Heart left ventricle (tissue), 16 donors: ENCODE measurements around the gene LRRC28. TPM values are rescaled to one million over a fixed set of nuclear protein-coding genes. Genes with fewer than 3 reads are reported as not detected.

Experiments used
- ATAC-seq, 4 donors: fragments of 200-7000 bp; cut with Tn5 transposase; one replicate each; pipeline ENCODE4 v1.9.1; 2020 to 2022; ENCODE audit warnings: moderate library complexity in 4 of 4, mild to moderate bottlenecking in 3 of 4, moderate number of reproducible peaks in 1 of 4
- DNase-seq, 5 donors: peaks; one replicate each; pipeline ENCODE4 v3.0.0-alpha.2; 2020
- H3K27ac ChIP-seq, 12 donors: fragments of 200-600 bp; sonication (generic) in 4 of 12; one replicate each; pipeline versions ENCODE4 v1.5.0 to v1.8.0; 2016 to 2022; ENCODE audit warnings: mild to moderate bottlenecking in 2 of 12
- H3K27me3 ChIP-seq, 9 donors: fragments of 200-600 bp; sonication (generic) in 2 of 9; one replicate each; pipeline versions ENCODE4 v1.5.1 to v1.8.0; 2016 to 2022; ENCODE audit warnings: mild to moderate bottlenecking in 3 of 9
- H3K36me3 ChIP-seq, 9 donors: fragments of 200-600 bp; sonication (generic) in 2 of 9; one replicate each; pipeline versions ENCODE4 v1.5.0 to v1.8.0; 2018 to 2022; ENCODE audit warnings: mild to moderate bottlenecking in 2 of 9
- H3K4me1 ChIP-seq, 12 donors: fragments of 200-600 bp; sonication (generic) in 4 of 12; one replicate each; pipeline versions ENCODE4 v1.5.0 to v1.8.0; 2016 to 2022; ENCODE audit warnings: mild to moderate bottlenecking in 3 of 12
- H3K4me3 ChIP-seq, 12 donors: fragments of 200-600 bp; sonication (generic) in 4 of 12; one replicate each; pipeline versions ENCODE4 v1.5.0 to v1.8.0; 2017 to 2022; ENCODE audit warnings: mild to moderate bottlenecking in 9 of 12, moderate library complexity in 4 of 12
- H3K9me3 ChIP-seq, 12 donors: fragments of 200-600 bp; sonication (generic) in 4 of 12; one replicate each; pipeline versions ENCODE4 v1.5.0 to v1.8.0; 2016 to 2022; ENCODE audit warnings: mild to moderate bottlenecking in 1 of 12
- CTCF ChIP-seq, 12 donors: fragments of 200-600 bp; sonication (generic) in 4 of 12; IDR thresholded peaks; one replicate each; pipeline versions ENCODE4 v1.5.0 to v1.8.0; 2018 to 2022; ENCODE audit warnings: antibody characterized with exemption in 12 of 12, mild to moderate bottlenecking in 5 of 12
- POLR2A ChIP-seq, 2 donors: fragments of 450-650 bp; IDR thresholded peaks; one replicate each; pipeline ENCODE4 v1.6.1; 2017; ENCODE audit warnings: antibody characterized with exemption in 2 of 2, mild to moderate bottlenecking in 2 of 2, moderate library complexity in 2 of 2
- WGBS, 4 donors: extraction: QIAGEN DNeasy Blood & Tissue Kit in 2 of 4; methylation state at CpG; one replicate each; pipeline versions ENCODE4 v1.1.5 to v1.1.7; 2013 to 2018; 5-methylcytosine and 5-hydroxymethylcytosine counted together
- intact Hi-C, 10 donors: fragments of 100-400 bp; cut with DNase I; formaldehyde crosslinking; loops; one replicate each; pipeline versions ENCODE4 v1.11.1 to v1.14.2; 2022
- polyA plus RNA-seq, 2 donors: library from polyadenylated mRNA; stranded (reverse); fragments of 200-250 nt; gene quantifications; one replicate each; pipeline ENCODE4 v1.2.3, GENCODE V29; 2013
- total RNA-seq, 9 donors: library from RNA; depleted of rRNA in 2 of 9; stranded (reverse); fragments of >200 nt in 2 of 9; fragmentation: NEBNext Ultra II Directional in 3 of 9; extraction: Animal tissue kit (Norgen Biotek cat#: 25700) in 3 of 9; gene quantifications; one replicate each; pipeline versions ENCODE4 v1.1.0 to v1.2.4, GENCODE V29; 2016 to 2023
- donor health status: ischemic (EF 13 %, LVEDD 7.1; RV severe dilation, severe dysfunction).
- donor health status: healthy with polysubstance abuse.
- donor health status: DM: no; HTN: yes; CAD: no.
- donor health status: DM: no; HTN: no; CAD: no.
- donor health status: ischemic (EF 25% LVEDD 6.9; RV normal size, moderate dysfunction).
- donor health status: ischemic (EF 25% LVEDD 5.7; RV mildly dilated, moderate dysfunction).
- donor health status: healthy.
- donor health status: DM: yes; HTN: yes; CAD: no.
- donor health status: ischemic (EF 35%, LVEDD 5.7; RV mildly dilated, moderate dysfunction).
- donor health status: nonischemic (EF 11% LVEDD 7.7; RV severe dilation, severe dysfunction).
- donor health status: DM: yes; HTN: yes; CAD: no.
- donor health status: PGD.
- donor health status: ischemic (EF 29% LVEDD 5.4; RV normal size, mild dysfunction).
- donor health status: nonischemic (EF 23%, LVEDD 6.1; RV moderate dilation, normal function).

The LRRC28 gene
- total and polyA plus RNA-seq, 11 donors = 5.1 to 28.6 (median 20.1) TPM

- Histone ChIP-seq H3K4me1 (peaks cover 0 to 35% (median 22%) of the 10 kb centered on the region in 12 donors), H3K27me3 (no peaks in the 10 kb centered on the region), H3K4me3 (no peak overlapping the region), H3K9me3 (no peaks in the 10 kb centered on the region), H3K36me3 (no peaks in the 10 kb centered on the region), H3K27ac (no peak overlapping the region)
- DNase-seq = no peak
- 92 to 97% (median 96%) methylated on average over 6 of the region's 6 CpGs for WGBS, 4 donors
- ATAC-seq = no peak
- intact Hi-C loops = loop anchor here in 2 of 10 donors (5.0 to 10.0 kb wide), 2 partner anchors 73 to 150 kb away; no protein-coding TSS in a partner anchor
- TF ChIP-seq CTCF (IDR thresholded peaks at IDR 0.05) (no peak), POLR2A (IDR thresholded peaks at IDR 0.05) (no peak)
These were observed 160.8 kb downstream of the LRRC28 start for GRCh38 chr15:99412082-99412481.

GRCh38 chr15:99412626-99413025, 161.3 kb downstream of the LRRC28 start:
- DNase-seq = no peak
- H3K9me3 ChIP-seq = no peaks in the 10 kb centered on the region

GRCh38 chr15:99413955-99414754, 162.9 kb downstream of the LRRC28 start:
- DNase-seq (no peak), ATAC-seq (no peak)
- 88 to 96% (median 92%) methylated on average over 9 to 21 of the region's 21 CpGs for WGBS, 4 donors
- TF ChIP-seq CTCF (IDR thresholded peaks at IDR 0.05) (no peak), POLR2A (IDR thresholded peaks at IDR 0.05) (no peak)
- Histone ChIP-seq H3K27me3 (no peaks in the 10 kb centered on the region), H3K9me3 (no peaks in the 10 kb centered on the region), H3K4me1 (peaks cover 0 to 19% (median 8%) of the 10 kb centered on the region in 12 donors), H3K27ac (no peak overlapping the region), H3K4me3 (no peak overlapping the region), H3K36me3 (no peaks in the 10 kb centered on the region)
- intact Hi-C loops = loop anchor here in 2 of 10 donors (5.0 to 10.0 kb wide), 2 partner anchors 71 to 148 kb away; no protein-coding TSS in a partner anchor

More at GRCh38 chr15:99412626-99413025, 161.3 kb downstream of the LRRC28 start:
- TF ChIP-seq POLR2A (IDR thresholded peaks at IDR 0.05) (no peak), CTCF (IDR thresholded peaks at IDR 0.05) (no peak)
- no peaks in the 10 kb centered on the region for H3K27me3 ChIP-seq
- peaks cover 0 to 34% (median 22%) of the 10 kb centered on the region in 12 donors for H3K4me1 ChIP-seq
- 93 to 98% (median 96%) methylated on average over 2 to 8 of the region's 8 CpGs for WGBS, 4 donors
- ATAC-seq = no peak
- no peak overlapping the region for H3K4me3 ChIP-seq
- intact Hi-C loops = loop anchor here in 2 of 10 donors (5.0 to 10.0 kb wide), 2 partner anchors 72 to 150 kb away; no protein-coding TSS in a partner anchor
- H3K27ac ChIP-seq = no peak overlapping the region
- H3K36me3 ChIP-seq = no peaks in the 10 kb centered on the region
